SIG-M5 (cell line): Measurements from ENCODE around the gene DLGAP1.

ENCODE experiments used
- DNase-seq: peaks from one replicate; lab custom pipeline; 2025; lab: John Stamatoyannopoulos, UW

The DLGAP1 gene

GRCh38 chr18:3461704-3462103 lies 993.4 kb downstream of the DLGAP1 start:
- DNase-seq: no peak

- no peak for DNase-seq
Measured at GRCh38 chr18:3460823-3461398, 994.2 kb downstream of the DLGAP1 start.

- DNase-seq: no peak
Measured at GRCh38 chr18:3458952-3459853, 995.9 kb downstream of the DLGAP1 start.

- no peak for DNase-seq
Measured at GRCh38 chr18:3458378-3458777, 996.7 kb downstream of the DLGAP1 start.

GRCh38 chr18:3457261-3457724 lies 997.8 kb downstream of the DLGAP1 start:
- DNase-seq: no peak

GRCh38 chr18:3456686-3457069 lies 998.4 kb downstream of the DLGAP1 start:
- no peak for DNase-seq

- DNase-seq: no peak
Measured at GRCh38 chr18:3455907-3456685, 999.0 kb downstream of the DLGAP1 start.

- DNase-seq: no peak
Measured at GRCh38 chr18:3455090-3455635, 999.9 kb downstream of the DLGAP1 start.

- no peak for DNase-seq
Measured at GRCh38 chr18:3454365-3455089, 1000.6 kb downstream of the DLGAP1 start.

GRCh38 chr18:3453540-3454364 lies 1001.4 kb downstream of the DLGAP1 start:
- DNase-seq: peak; percentile 60

GRCh38 chr18:3452750-3453539 lies 1002.2 kb downstream of the DLGAP1 start:
- no peak for DNase-seq

GRCh38 chr18:3451989-3452749 lies 1002.9 kb downstream of the DLGAP1 start:
- DNase-seq: no peak

- DNase-seq: no peak
Measured at GRCh38 chr18:3451183-3451988, 1003.7 kb downstream of the DLGAP1 start.

- no peak for DNase-seq
Measured at GRCh38 chr18:3450799-3451182, 1004.3 kb downstream of the DLGAP1 start.

- no peak for DNase-seq
Measured at GRCh38 chr18:3450012-3450798, 1004.9 kb downstream of the DLGAP1 start, which contains the start of gene TGIF1. Gene TGIF1, plus strand, starts transcription at chr18:3450172. Its CDS starts 318 bp downstream, at chr18:3450490.

GRCh38 chr18:3449512-3450011 lies 1005.5 kb downstream of the DLGAP1 start:
- no peak for DNase-seq

- DNase-seq: peak; percentile 94
Measured at GRCh38 chr18:3448838-3449511, 1006.1 kb downstream of the DLGAP1 start.
